Measurements from ENCODE around the gene CDH26. TPM values are rescaled to one million over a fixed set of nuclear protein-coding genes. Genes with fewer than 3 reads are reported as not detected.

CDH26 gene
- total and polyA plus RNA-seq, 10 of the 15 experiments (the other 5 are each of a cell fraction or from before 2014, with no cell fraction given): 0.03 to 0.19 (median 0.08) TPM; not detected in 4

DNA sequence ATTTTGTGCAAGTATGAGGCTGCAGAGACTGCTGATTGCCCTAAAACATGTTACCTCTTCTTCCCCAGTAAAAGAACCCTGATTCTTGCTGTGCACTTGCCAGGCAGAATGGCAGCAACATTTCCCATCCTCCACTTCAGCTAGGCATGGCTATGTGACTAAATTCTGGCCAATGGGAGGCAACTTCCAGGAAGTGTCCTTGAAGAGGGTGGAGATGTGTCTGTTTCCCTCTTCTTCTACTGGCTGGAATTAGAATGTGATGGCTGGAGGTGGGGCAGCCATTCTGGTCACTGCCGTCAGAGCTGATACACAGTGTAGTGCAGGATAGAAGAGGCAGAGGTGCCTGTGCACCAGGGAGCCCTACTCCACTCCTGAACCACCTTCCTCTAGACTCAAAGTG, 64.6 kb downstream of the CDH26 start:
- no peak for DNase-seq (ENCODE audit: low read depth, low spot score)
- Histone ChIP-seq H4K20me1 (ENCODE audit: control insufficient read depth, insufficient read depth) (no peaks in the 10 kb centered on the region), H3K79me2 (ENCODE audit: control insufficient read depth, insufficient read depth, low read length) (no peaks in the 10 kb centered on the region), H3K9ac (ENCODE audit: control insufficient read depth, insufficient read depth, low read length) (no peak overlapping the region), H3K4me1 (ENCODE audit: control insufficient read depth, insufficient read depth, low read length) (no peaks in the 10 kb centered on the region), H3K4me3 (no peak overlapping the region), H3K27ac (ENCODE audit: control insufficient read depth, insufficient read depth) (no peak overlapping the region), H2AFZ (ENCODE audit: control insufficient read depth, low read depth, low read length) (no peak overlapping the region), H3K9me3 (replicated peaks; ENCODE audit: control insufficient read depth, insufficient read depth, low read length) (no peaks in the 10 kb centered on the region), H3K27me3 (replicated peaks in 1 of 2; ENCODE audit: control insufficient read depth in 2 of 2, insufficient read depth in 2 of 2, low read length in 1 of 2) (no peaks in the 10 kb centered on the region), H3K4me2 (ENCODE audit: control insufficient read depth, insufficient read depth) (no peak overlapping the region), H3K36me3 (ENCODE audit: control insufficient read depth in 2 of 2, insufficient read depth in 2 of 2, low read length in 1 of 2) (no peaks in the 10 kb centered on the region)
- ChIA-PET POLR2A (no interaction called here), RAD21 (ENCODE audit: unreplicated experiment) (no interaction called here), SMC1A (ENCODE audit: uncharacterized antibody, unreplicated experiment) (interaction anchor here (1.6 kb wide), 1 partner anchor 8 kb away, joined by 5 read pairs; no protein-coding TSS in a partner anchor), CTCF (interaction anchor here (1.0 to 1.3 kb wide), 2 partner anchors 11 to 35 kb away, joined by 4 to 10 read pairs; no protein-coding TSS in a partner anchor)
- BruUV-seq (replicated peaks): no TSS peak
- 46% methylated on average over 1 of the region's 1 CpG for WGBS (ENCODE audit: insufficient coverage, insufficient replicate concordance, low lambda C conversion rate, missing lambda C conversion rate)
- in situ Hi-C loops (cut with MboI): no loop called here
- no peak for FAIRE-seq
- no peak for ATAC-seq
- intact Hi-C loops (cut with micrococcal nuclease; ENCODE audit: unreplicated experiment): no loop called here
- TF ChIP-seq, protein P1, sequence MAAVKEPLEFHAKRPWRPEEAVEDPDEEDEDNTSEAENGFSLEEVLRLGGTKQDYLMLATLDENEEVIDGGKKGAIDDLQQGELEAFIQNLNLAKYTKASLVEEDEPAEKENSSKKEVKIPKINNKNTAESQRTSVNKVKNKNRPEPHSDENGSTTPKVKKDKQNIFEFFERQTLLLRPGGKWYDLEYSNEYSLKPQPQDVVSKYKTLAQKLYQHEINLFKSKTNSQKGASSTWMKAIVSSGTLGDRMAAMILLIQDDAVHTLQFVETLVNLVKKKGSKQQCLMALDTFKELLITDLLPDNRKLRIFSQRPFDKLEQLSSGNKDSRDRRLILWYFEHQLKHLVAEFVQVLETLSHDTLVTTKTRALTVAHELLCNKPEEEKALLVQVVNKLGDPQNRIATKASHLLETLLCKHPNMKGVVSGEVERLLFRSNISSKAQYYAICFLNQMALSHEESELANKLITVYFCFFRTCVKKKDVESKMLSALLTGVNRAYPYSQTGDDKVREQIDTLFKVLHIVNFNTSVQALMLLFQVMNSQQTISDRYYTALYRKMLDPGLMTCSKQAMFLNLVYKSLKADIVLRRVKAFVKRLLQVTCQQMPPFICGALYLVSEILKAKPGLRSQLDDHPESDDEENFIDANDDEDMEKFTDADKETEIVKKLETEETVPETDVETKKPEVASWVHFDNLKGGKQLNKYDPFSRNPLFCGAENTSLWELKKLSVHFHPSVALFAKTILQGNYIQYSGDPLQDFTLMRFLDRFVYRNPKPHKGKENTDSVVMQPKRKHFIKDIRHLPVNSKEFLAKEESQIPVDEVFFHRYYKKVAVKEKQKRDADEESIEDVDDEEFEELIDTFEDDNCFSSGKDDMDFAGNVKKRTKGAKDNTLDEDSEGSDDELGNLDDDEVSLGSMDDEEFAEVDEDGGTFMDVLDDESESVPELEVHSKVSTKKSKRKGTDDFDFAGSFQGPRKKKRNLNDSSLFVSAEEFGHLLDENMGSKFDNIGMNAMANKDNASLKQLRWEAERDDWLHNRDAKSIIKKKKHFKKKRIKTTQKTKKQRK (IDR thresholded peaks at IDR 0.05; ENCODE audit: low read depth, low read length): no peak
- TF ChIP-seq, protein P2, sequence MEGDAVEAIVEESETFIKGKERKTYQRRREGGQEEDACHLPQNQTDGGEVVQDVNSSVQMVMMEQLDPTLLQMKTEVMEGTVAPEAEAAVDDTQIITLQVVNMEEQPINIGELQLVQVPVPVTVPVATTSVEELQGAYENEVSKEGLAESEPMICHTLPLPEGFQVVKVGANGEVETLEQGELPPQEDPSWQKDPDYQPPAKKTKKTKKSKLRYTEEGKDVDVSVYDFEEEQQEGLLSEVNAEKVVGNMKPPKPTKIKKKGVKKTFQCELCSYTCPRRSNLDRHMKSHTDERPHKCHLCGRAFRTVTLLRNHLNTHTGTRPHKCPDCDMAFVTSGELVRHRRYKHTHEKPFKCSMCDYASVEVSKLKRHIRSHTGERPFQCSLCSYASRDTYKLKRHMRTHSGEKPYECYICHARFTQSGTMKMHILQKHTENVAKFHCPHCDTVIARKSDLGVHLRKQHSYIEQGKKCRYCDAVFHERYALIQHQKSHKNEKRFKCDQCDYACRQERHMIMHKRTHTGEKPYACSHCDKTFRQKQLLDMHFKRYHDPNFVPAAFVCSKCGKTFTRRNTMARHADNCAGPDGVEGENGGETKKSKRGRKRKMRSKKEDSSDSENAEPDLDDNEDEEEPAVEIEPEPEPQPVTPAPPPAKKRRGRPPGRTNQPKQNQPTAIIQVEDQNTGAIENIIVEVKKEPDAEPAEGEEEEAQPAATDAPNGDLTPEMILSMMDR (IDR thresholded peaks at IDR 0.05 in 2 of 3, conservative IDR thresholded peaks at IDR 0.05 in 1 of 3; ENCODE audit: control insufficient read depth in 2 of 3, extremely low read depth in 1 of 3, insufficient read depth in 1 of 3, low read depth in 3 of 3, low read length in 3 of 3): no peak
- TF ChIP-seq YBX1 (IDR thresholded peaks at IDR 0.05) (no peak), RCOR1 (conservative IDR thresholded peaks at IDR 0.05; ENCODE audit: low read depth, low read length) (no peak), ETV6 (conservative IDR thresholded peaks at IDR 0.05 in 1 of 2, IDR thresholded peaks at IDR 0.05 in 1 of 2; ENCODE audit: borderline replicate concordance in 1 of 2, low read depth in 1 of 2) (no peak), NR2F1 (conservative IDR thresholded peaks at IDR 0.05) (no peak), NR2C1 (IDR thresholded peaks at IDR 0.05) (no peak), LARP7 (IDR thresholded peaks at IDR 0.05) (no peak), POLR2AphosphoS2 (IDR thresholded peaks at IDR 0.05; ENCODE audit: low read depth, low read length) (no peak), KDM1A (IDR thresholded peaks at IDR 0.05; ENCODE audit: borderline replicate concordance) (no peak), EP300 (IDR thresholded peaks at IDR 0.05; ENCODE audit: borderline replicate concordance in 1 of 2, control insufficient read depth in 1 of 2, low read depth in 2 of 2, low read length in 2 of 2) (no peak), MEF2A (IDR thresholded peaks at IDR 0.05; ENCODE audit: insufficient read depth, low read depth, low read length) (no peak), MTA2 (IDR thresholded peaks at IDR 0.05; ENCODE audit: low read depth) (no peak)
- TF ChIP-seq, protein P3, sequence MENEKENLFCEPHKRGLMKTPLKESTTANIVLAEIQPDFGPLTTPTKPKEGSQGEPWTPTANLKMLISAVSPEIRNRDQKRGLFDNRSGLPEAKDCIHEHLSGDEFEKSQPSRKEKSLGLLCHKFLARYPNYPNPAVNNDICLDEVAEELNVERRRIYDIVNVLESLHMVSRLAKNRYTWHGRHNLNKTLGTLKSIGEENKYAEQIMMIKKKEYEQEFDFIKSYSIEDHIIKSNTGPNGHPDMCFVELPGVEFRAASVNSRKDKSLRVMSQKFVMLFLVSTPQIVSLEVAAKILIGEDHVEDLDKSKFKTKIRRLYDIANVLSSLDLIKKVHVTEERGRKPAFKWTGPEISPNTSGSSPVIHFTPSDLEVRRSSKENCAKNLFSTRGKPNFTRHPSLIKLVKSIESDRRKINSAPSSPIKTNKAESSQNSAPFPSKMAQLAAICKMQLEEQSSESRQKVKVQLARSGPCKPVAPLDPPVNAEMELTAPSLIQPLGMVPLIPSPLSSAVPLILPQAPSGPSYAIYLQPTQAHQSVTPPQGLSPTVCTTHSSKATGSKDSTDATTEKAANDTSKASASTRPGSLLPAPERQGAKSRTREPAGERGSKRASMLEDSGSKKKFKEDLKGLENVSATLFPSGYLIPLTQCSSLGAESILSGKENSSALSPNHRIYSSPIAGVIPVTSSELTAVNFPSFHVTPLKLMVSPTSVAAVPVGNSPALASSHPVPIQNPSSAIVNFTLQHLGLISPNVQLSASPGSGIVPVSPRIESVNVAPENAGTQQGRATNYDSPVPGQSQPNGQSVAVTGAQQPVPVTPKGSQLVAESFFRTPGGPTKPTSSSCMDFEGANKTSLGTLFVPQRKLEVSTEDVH (IDR thresholded peaks at IDR 0.05; ENCODE audit: low read depth, partially characterized antibody): no peak
- TF ChIP-seq, protein P4, sequence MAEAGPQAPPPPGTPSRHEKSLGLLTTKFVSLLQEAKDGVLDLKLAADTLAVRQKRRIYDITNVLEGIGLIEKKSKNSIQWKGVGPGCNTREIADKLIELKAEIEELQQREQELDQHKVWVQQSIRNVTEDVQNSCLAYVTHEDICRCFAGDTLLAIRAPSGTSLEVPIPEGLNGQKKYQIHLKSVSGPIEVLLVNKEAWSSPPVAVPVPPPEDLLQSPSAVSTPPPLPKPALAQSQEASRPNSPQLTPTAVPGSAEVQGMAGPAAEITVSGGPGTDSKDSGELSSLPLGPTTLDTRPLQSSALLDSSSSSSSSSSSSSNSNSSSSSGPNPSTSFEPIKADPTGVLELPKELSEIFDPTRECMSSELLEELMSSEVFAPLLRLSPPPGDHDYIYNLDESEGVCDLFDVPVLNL (IDR thresholded peaks at IDR 0.05; ENCODE audit: low read depth, low read length): no peak
